K562 (cell line): ENCODE data around the gene RASAL1. TPM values are rescaled to one million over a fixed set of nuclear protein-coding genes. Genes with fewer than 3 reads are reported as not detected.

Source experiments
- ATAC-seq: fragments of 200-7000 bp; cut with Tn5 transposase; 3 replicates; pipeline ENCODE4 v1.9.1; 2020; ENCODE audit warnings: moderate library complexity
- BruUV-seq: library from RNA; stranded (reverse); fragments of 400-500 nt; replicated peaks from 2 replicates; lab custom pipeline; 2021; lab: Mats Ljungman, UMichigan
- CTCF ChIA-PET: fragments of 300-600 bp; formaldehyde crosslinking; extraction: SDS; loops from one replicate; lab custom pipeline; 2021; ENCODE audit warnings: low intra/inter-chr PET ratio; lab: Yijun Ruan, JAX
- POLR2A ChIA-PET: fragments of 300-600, 350-650 bp; sonication (Branson Sonifier 250); formaldehyde crosslinking; extraction: SDS; loops from one replicate; lab custom pipeline; 2021; ENCODE audit warnings: antibody characterized with exemption, inconsistent platforms; lab: Yijun Ruan, JAX
- DNase-seq, 4 experiments: peaks; one replicate each; pipeline versions ENCODE4 v3.0.0 to v3.0.0-alpha.2; 2011 to 2018; ENCODE audit warnings: low spot score in 3 of 4, mixed read lengths in 3 of 4; ENCODE audit errors: extremely low read depth in 1 of 4
- FAIRE-seq: peaks from 2 replicates; lab custom pipeline; 2011; peaks lifted over from hg19 to GRCh38; lab: Jason Lieb, UNC
- H2AFZ ChIP-seq: 2 replicates; pipeline ENCODE4 v1.6.0; 2011; ENCODE audit warnings: low read depth, low read length, control low read depth, inconsistent platforms
- H3K27ac ChIP-seq: fragments of 200-600 bp; 3 replicates; pipeline ENCODE4 v1.8.0; 2011; ENCODE audit warnings: low read depth, mild to moderate bottlenecking, control low read depth, inconsistent platforms, low read length, moderate library complexity, mixed read lengths; ENCODE audit errors: extremely low read depth
- H3K27me3 ChIP-seq, 2 experiments: fragments of 300-600 bp in 1 of 2; 2 replicates in 1 of 2; 3 replicates in 1 of 2; pipeline versions ENCODE4 v1.6.0 to v1.8.0; 2011; ENCODE audit warnings: inconsistent platforms in 2 of 2, low read length in 2 of 2, mild to moderate bottlenecking in 1 of 2, mixed read lengths in 1 of 2, moderate library complexity in 1 of 2; ENCODE audit not compliant: control insufficient read depth in 2 of 2, insufficient read depth in 2 of 2
- H3K36me3 ChIP-seq: fragments of 300-600 bp; 3 replicates; pipeline ENCODE4 v1.8.0; 2011; ENCODE audit warnings: mild to moderate bottlenecking, low read length, inconsistent platforms; ENCODE audit not compliant: control insufficient read depth, insufficient read depth
- H3K4me1 ChIP-seq, 2 experiments: fragments of 200-600 bp in 1 of 2; replicated peaks in 1 of 2; 2 replicates in 1 of 2; 3 replicates in 1 of 2; pipeline versions ENCODE4 v1.5.1 to v1.8.0; 2011; ENCODE audit warnings: inconsistent platforms in 2 of 2, low read length in 2 of 2, mild to moderate bottlenecking in 1 of 2, mixed read lengths in 1 of 2, moderate library complexity in 1 of 2; ENCODE audit not compliant: control insufficient read depth in 2 of 2, insufficient read depth in 2 of 2
- H3K4me2 ChIP-seq: 2 replicates; pipeline ENCODE4 v1.6.1; 2011; ENCODE audit warnings: low read length, control low read depth, inconsistent platforms, mixed read lengths; ENCODE audit not compliant: insufficient read depth
- H3K4me3 ChIP-seq: fragments of 200-600 bp; sonication (generic), shearing (Covaris generic); 2 replicates; pipeline ENCODE4 v1.5.1; 2016; ENCODE audit warnings: control low read depth, inconsistent platforms
- H3K79me2 ChIP-seq: fragments of 200-600 bp; 3 replicates; pipeline ENCODE4 v1.8.0; 2011; ENCODE audit warnings: low read length, inconsistent platforms; ENCODE audit not compliant: control insufficient read depth, insufficient read depth
- H3K9ac ChIP-seq, 2 experiments: 2 replicates each; pipeline versions ENCODE4 v1.6.0 to v1.6.1; 2011; ENCODE audit warnings: low read depth in 2 of 2, low read length in 2 of 2, control low read depth in 1 of 2, inconsistent platforms in 1 of 2, mild to moderate bottlenecking in 1 of 2, mixed read lengths in 1 of 2; ENCODE audit not compliant: insufficient read depth in 1 of 2
- H3K9me1 ChIP-seq: one replicate; pipeline ENCODE4 v1.6.0; 2011; ENCODE audit warnings: inconsistent platforms, mild to moderate bottlenecking, low read length, moderate library complexity; ENCODE audit not compliant: control insufficient read depth, insufficient read depth
- H3K9me3 ChIP-seq: replicated peaks from 2 replicates; pipeline ENCODE4 v1.5.1; 2011; ENCODE audit warnings: low read depth, low read length, inconsistent platforms; ENCODE audit not compliant: control insufficient read depth, insufficient read depth
- H4K20me1 ChIP-seq: replicated peaks from 2 replicates; pipeline ENCODE4 v1.6.1; 2011; ENCODE audit warnings: low read length, inconsistent platforms, mixed read lengths; ENCODE audit not compliant: control insufficient read depth, insufficient read depth
- ATF7 ChIP-seq: fragments of 450-650 bp; IDR thresholded peaks from 2 replicates; pipeline ENCODE4 v1.7.1; 2014; ENCODE audit warnings: mild to moderate bottlenecking, moderate library complexity
- CREBBP ChIP-seq: IDR thresholded peaks from one replicate; pipeline ENCODE4 v1.6.1; 2012; ENCODE audit warnings: low read depth, mild to moderate bottlenecking, control low read depth, inconsistent platforms, low read length
- HMG20A ChIP-seq: fragments of 450-650 bp; formaldehyde crosslinking; conservative IDR thresholded peaks from 2 replicates; pipeline ENCODE4 v1.4.0; 2020; ENCODE audit warnings: mild to moderate bottlenecking, mixed read lengths
- HMGN3 ChIP-seq: IDR thresholded peaks from 2 replicates; pipeline ENCODE4 v1.6.1; 2011; ENCODE audit warnings: borderline replicate concordance, low read depth, mild to moderate bottlenecking, mixed read lengths, low read length; ENCODE audit not compliant: insufficient read length; ENCODE audit errors: extremely low read depth
- POU5F1 ChIP-seq: fragments of 150-350 bp; IDR thresholded peaks from 2 replicates; pipeline ENCODE4 v1.6.1; 2014; ENCODE audit warnings: borderline replicate concordance, low read length, low read depth, mild to moderate bottlenecking; ENCODE audit not compliant: partially characterized antibody
- RBM22 ChIP-seq: fragments of 200-400 bp; formaldehyde crosslinking; IDR thresholded peaks from 2 replicates; pipeline ENCODE4 v1.6.1; 2018; ENCODE audit warnings: low read length, low read depth; ENCODE audit not compliant: poor library complexity, severe bottlenecking
- SMC3 ChIP-seq: conservative IDR thresholded peaks from 2 replicates; pipeline ENCODE4 v1.6.1; 2011; ENCODE audit warnings: low read depth, low read length, improper control_type of control experiment; ENCODE audit not compliant: insufficient read depth
- SP2 ChIP-seq: IDR thresholded peaks from 2 replicates; pipeline ENCODE4 v1.6.1; 2011; ENCODE audit warnings: mild to moderate bottlenecking, low read depth, low read length, moderate library complexity; ENCODE audit not compliant: poor library complexity, severe bottlenecking; ENCODE audit errors: extremely low read depth
- SRSF1 ChIP-seq: fragments of 200-400 bp; formaldehyde crosslinking; IDR thresholded peaks from 2 replicates; pipeline ENCODE4 v1.6.1; 2017; ENCODE audit warnings: mild to moderate bottlenecking, low read depth, low read length, moderate library complexity
- STAT6 ChIP-seq: sonication (generic); formaldehyde crosslinking; IDR thresholded peaks from 2 replicates; pipeline ENCODE4 v1.8.1; 2023; ENCODE audit warnings: mild to moderate bottlenecking, missing genetic modification reagents
- ZNF197 ChIP-seq: fragments of 200-800 bp; sonication (Bioruptor generic); IDR thresholded peaks from 2 replicates; pipeline ENCODE4 v1.6.1; 2016; ENCODE audit warnings: low read depth, missing genetic modification characterization, missing compliant biosample characterization
- ZNF354B ChIP-seq: fragments of 250-450 bp; sonication (Bioruptor Pico); IDR thresholded peaks from 2 replicates; pipeline ENCODE4 v1.4.0; 2020
- ZNF507 ChIP-seq: conservative IDR thresholded peaks from 2 replicates; pipeline ENCODE4 v1.6.1; 2017; ENCODE audit warnings: missing genetic modification characterization, missing compliant biosample characterization
- ZNF57 ChIP-seq: fragments of 450-650 bp; formaldehyde crosslinking; IDR thresholded peaks from 2 replicates; pipeline ENCODE4 v1.4.0; 2020; ENCODE audit warnings: mild to moderate bottlenecking, moderate library complexity
- ZNF584 ChIP-seq: fragments of 200-800 bp; sonication (Bioruptor generic); IDR thresholded peaks from 2 replicates; pipeline ENCODE4 v1.6.1; 2016; ENCODE audit warnings: low read depth, mild to moderate bottlenecking, missing genetic modification characterization, missing compliant biosample characterization
- WGBS: fragments of 100-300 bp; shearing (Covaris generic); methylation state at CpG from one replicate; pipeline ENCODE4 v1.1.6; 2016; ENCODE audit warnings: low coverage, mixed read lengths; ENCODE audit not compliant: insufficient coverage; ENCODE audit errors: missing lambda C conversion rate; 5-methylcytosine and 5-hydroxymethylcytosine counted together
- in situ Hi-C: fragments of 300-500 bp; cut with MboI; formaldehyde crosslinking; loops from 4 replicates; pipeline ENCODE4 v1.15.0; 2018; ENCODE audit warnings: inconsistent platforms, mixed read lengths
- intact Hi-C: fragments of 100-400 bp; cut with micrococcal nuclease; formaldehyde crosslinking; loops from 2 replicates; pipeline ENCODE4 v1.14.2; 2022
- polyA plus RNA-seq, 8 experiments: library from polyadenylated mRNA; depleted of rRNA in 4 of 8; stranded (reverse) in 5 of 8; unstranded in 3 of 8; fragments of >200 nt; fragmentation: Nextera tagmentation in 2 of 8; fragmentation: Illumina TruSeq in 1 of 8; extraction: Ambion mirVana in 2 of 8; extraction: Trizol in 1 of 8; gene quantifications; 2 replicates each; pipeline versions ENCODE4 v1.2.1 to v1.2.3, GENCODE V29; 2011 to 2014; ENCODE audit warnings: inconsistent platforms in 1 of 8, missing spikeins in 1 of 8
- total RNA-seq, 7 experiments: library from RNA; depleted of rRNA in 6 of 7; stranded (reverse); fragments of >200 nt in 6 of 7; fragmentation: Illumina TruSeq in 2 of 7; extraction: Trizol in 2 of 7; gene quantifications; 2 replicates each; pipeline versions ENCODE4 v1.2.1 to v1.2.3, GENCODE V29; 2011 to 2021; ENCODE audit warnings: low replicate concordance in 1 of 7
- TF ChIP-seq, protein P1 (sequence below): fragments of 250-450 bp; sonication (Bioruptor Pico); IDR thresholded peaks from 2 replicates; pipeline ENCODE4 v1.5.0; 2021; ENCODE audit warnings: mild to moderate bottlenecking, borderline replicate concordance

RASAL1 gene
- total and polyA plus RNA-seq, 9 of the 15 experiments (the other 6 are each of a cell fraction or from before 2014, with no cell fraction given) = 0.06 to 0.16 (median 0.14) TPM; not detected in 6

DNA sequence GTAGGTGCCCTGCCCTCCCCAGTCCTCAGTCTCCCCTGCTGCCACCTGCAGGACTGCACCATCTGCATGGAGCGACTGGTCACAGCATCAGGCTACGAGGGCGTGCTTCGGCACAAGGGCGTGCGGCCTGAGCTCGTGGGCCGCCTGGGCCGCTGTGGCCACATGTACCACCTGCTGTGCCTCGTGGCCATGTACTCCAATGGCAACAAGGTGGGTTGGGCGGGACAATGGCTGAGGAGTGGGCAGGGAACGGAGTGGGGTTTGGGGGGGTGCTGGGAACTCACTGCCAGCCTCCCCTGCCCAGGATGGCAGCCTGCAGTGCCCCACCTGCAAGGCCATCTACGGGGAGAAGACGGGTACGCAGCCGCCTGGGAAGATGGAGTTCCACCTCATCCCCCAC is 40.8 kb downstream of the RASAL1 start:
- in situ Hi-C loops = no loop called here
- no peak for TF ChIP-seq RBM22
- TF ChIP-seq ZNF197 (CRISPR knock-in tag) = no peak
- no peak for TF ChIP-seq ZNF354B (CRISPR knock-in tag)
- TF ChIP-seq SP2 = no peak
- TF ChIP-seq POU5F1 = no peak
- TF ChIP-seq SRSF1 = no peak
- no peak for TF ChIP-seq CREBBP
- TF ChIP-seq HMG20A (CRISPR knock-in tag) = no peak
- TF ChIP-seq, protein P1, sequence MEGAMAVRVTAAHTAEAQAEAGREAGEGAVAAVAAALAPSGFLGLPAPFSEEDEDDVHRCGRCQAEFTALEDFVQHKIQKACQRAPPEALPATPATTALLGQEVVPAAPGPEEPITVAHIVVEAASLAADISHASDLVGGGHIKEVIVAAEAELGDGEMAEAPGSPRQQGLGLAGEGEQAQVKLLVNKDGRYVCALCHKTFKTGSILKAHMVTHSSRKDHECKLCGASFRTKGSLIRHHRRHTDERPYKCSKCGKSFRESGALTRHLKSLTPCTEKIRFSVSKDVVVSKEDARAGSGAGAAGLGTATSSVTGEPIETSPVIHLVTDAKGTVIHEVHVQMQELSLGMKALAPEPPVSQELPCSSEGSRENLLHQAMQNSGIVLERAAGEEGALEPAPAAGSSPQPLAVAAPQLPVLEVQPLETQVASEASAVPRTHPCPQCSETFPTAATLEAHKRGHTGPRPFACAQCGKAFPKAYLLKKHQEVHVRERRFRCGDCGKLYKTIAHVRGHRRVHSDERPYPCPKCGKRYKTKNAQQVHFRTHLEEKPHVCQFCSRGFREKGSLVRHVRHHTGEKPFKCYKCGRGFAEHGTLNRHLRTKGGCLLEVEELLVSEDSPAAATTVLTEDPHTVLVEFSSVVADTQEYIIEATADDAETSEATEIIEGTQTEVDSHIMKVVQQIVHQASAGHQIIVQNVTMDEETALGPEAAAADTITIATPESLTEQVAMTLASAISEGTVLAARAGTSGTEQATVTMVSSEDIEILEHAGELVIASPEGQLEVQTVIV = no peak
- no peak for TF ChIP-seq HMGN3
- TF ChIP-seq ATF7 = no peak
- no peak for TF ChIP-seq SMC3
- no peak for TF ChIP-seq ZNF57 (CRISPR knock-in tag)
- no peak for TF ChIP-seq ZNF507
- no peak for TF ChIP-seq ZNF584
- no peak for TF ChIP-seq STAT6 (CRISPR knock-in tag)

More for the DNA sequence above, 40.8 kb downstream of the RASAL1 start:
- H3K4me3 ChIP-seq = no peak overlapping the region
- no peak overlapping the region for H3K4me2 ChIP-seq
- peaks cover 0 to 41% of the 10 kb centered on the region in 2 experiments for H3K27me3 ChIP-seq
- peak overlapping the region in 1 of 2 experiments; percentile 23; a peak in 1 of 4 replicates for H3K9ac ChIP-seq
- 19% methylated on average over 16 of the region's 16 CpGs for WGBS
- no peaks in the 10 kb centered on the region for H3K79me2 ChIP-seq
- no peak for DNase-seq
- peaks cover 13% of the 10 kb centered on the region; the same call in 1 of the 2 replicates for H4K20me1 ChIP-seq
- no TSS peak for BruUV-seq
- no peak overlapping the region for H3K27ac ChIP-seq
- H2AFZ ChIP-seq = no peak overlapping the region
- no peaks in the 10 kb centered on the region for H3K36me3 ChIP-seq
- no peak for FAIRE-seq
- H3K4me1 ChIP-seq = peaks cover 2 to 31% of the 10 kb centered on the region in 2 experiments; a peak in 3 of 5 replicates
- no peak for ATAC-seq
- CTCF ChIA-PET = no interaction called here
- H3K9me3 ChIP-seq = no peaks in the 10 kb centered on the region
- H3K9me1 ChIP-seq = no peaks in the 10 kb centered on the region
- intact Hi-C loops = loop anchor here (5.0 kb wide), 1 partner anchor 102 kb away; no protein-coding TSS in a partner anchor
- POLR2A ChIA-PET = no interaction called here
